ENCODE measurements around the gene CDK19.
"Not testable (repeated sequence)": the region's sequence is repeated elsewhere in the genome, so short reads cannot be mapped to it uniquely, and the experiment has no call there.

CDK19 gene

DNA sequence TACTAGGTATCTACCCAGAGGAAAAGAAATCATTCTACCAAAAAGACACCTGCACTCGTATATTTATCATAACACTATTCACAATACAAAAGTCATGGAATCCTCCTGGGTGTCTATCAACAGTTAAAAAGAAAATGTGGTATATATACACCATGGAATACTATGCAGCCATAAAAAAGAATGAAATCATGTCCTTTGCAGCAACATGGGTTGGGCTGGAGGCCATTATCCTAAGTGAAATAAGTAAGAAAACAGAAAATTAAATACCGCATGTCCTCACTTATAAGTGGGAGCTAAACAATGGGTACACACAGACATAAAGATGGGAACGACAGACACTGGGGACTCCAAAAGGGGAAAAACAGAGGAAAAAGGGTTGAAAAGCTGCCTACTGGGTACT is 13.1 kb downstream of the CDK19 start:
- not testable (repeated sequence) for H2AK5ac ChIP-seq (ENCODE audit: low read length, severe bottlenecking); H2BK15ac ChIP-seq (ENCODE audit: low read depth, poor library complexity, severe bottlenecking); H3K4me3 ChIP-seq (ENCODE audit: insufficient read depth in 1 of 2, low read depth in 1 of 2, low read length in 2 of 2); DNase-seq; H3K27me3 ChIP-seq (ENCODE audit: control insufficient read depth in 1 of 2, insufficient read depth in 1 of 2, low read length in 2 of 2); H3K23ac ChIP-seq (ENCODE audit: low read length in 2 of 2); H3K4ac ChIP-seq (ENCODE audit: low read depth in 1 of 2, low read length in 2 of 2); H2BK12ac ChIP-seq (ENCODE audit: low read length in 2 of 2); H4K8ac ChIP-seq (ENCODE audit: low read length); H3K9ac ChIP-seq (ENCODE audit: low read length); H3K14ac ChIP-seq (ENCODE audit: low read length in 2 of 2); H2BK120ac ChIP-seq (ENCODE audit: low read depth, low read length); H4K91ac ChIP-seq (ENCODE audit: low read length); H3K27ac ChIP-seq (ENCODE audit: low read length, poor library complexity, severe bottlenecking); H3K18ac ChIP-seq (ENCODE audit: low read depth in 1 of 2, low read length in 2 of 2); H3K36me3 ChIP-seq (ENCODE audit: control insufficient read depth in 1 of 2, insufficient read depth in 2 of 2, low read depth in 1 of 2, low read length in 2 of 2); H3K4me1 ChIP-seq (ENCODE audit: control insufficient read depth, insufficient read depth, low read depth, low read length); H3K9me3 ChIP-seq (ENCODE audit: control insufficient read depth, low read length); H2AFZ ChIP-seq (ENCODE audit: low read depth, low read length); H2BK5ac ChIP-seq (ENCODE audit: low read depth, low read length, poor library complexity, severe bottlenecking); H3K4me2 ChIP-seq (ENCODE audit: low read length, poor library complexity, severe bottlenecking)
- peaks cover 22% of the 10 kb centered on the region for H3K79me1 ChIP-seq (replicated peaks; ENCODE audit: low read length, poor library complexity, severe bottlenecking)
- 100% methylated on average over 2 of the region's 3 CpGs for WGBS

DNA sequence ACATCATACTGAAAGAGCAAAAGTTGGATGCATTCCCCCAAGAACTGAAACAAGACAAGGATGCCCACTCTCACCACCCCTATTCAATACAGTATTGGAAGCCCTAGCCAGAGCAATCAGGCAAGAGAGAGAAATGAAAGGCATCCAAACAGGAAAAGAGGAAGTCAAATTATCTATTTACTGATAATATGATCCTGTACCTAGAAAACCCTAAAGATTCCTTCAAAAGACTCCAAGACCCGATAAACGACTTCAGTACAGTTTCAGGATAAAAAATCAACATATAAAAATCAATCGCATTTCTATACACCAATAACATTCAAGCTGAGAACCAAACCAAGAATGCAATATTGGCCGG is 14.5 kb downstream of the CDK19 start:
- 98% methylated on average over 4 of the region's 4 CpGs for WGBS
- no peak for DNase-seq
- Histone ChIP-seq H4K91ac (ENCODE audit: low read length) (no peak overlapping the region), H2BK5ac (ENCODE audit: low read depth, low read length, poor library complexity, severe bottlenecking) (no peak overlapping the region), H3K4ac (ENCODE audit: low read depth in 1 of 2, low read length in 2 of 2) (no peak overlapping the region), H3K4me1 (ENCODE audit: control insufficient read depth, insufficient read depth, low read depth, low read length) (no peaks in the 10 kb centered on the region), H2AFZ (ENCODE audit: low read depth, low read length) (no peak overlapping the region), H3K18ac (ENCODE audit: low read depth in 1 of 2, low read length in 2 of 2) (no peak overlapping the region), H3K9ac (ENCODE audit: low read length) (no peak overlapping the region), H3K79me1 (replicated peaks; ENCODE audit: low read length, poor library complexity, severe bottlenecking) (peaks cover 22% of the 10 kb centered on the region), H3K14ac (ENCODE audit: low read length in 2 of 2) (no peak overlapping the region), H3K36me3 (ENCODE audit: control insufficient read depth in 1 of 2, insufficient read depth in 2 of 2, low read depth in 1 of 2, low read length in 2 of 2) (no peaks in the 10 kb centered on the region), H2AK5ac (ENCODE audit: low read length, severe bottlenecking) (no peak overlapping the region), H3K27me3 (ENCODE audit: control insufficient read depth in 1 of 2, insufficient read depth in 1 of 2, low read length in 2 of 2) (no peaks in the 10 kb centered on the region), H2BK120ac (ENCODE audit: low read depth, low read length) (no peak overlapping the region), H3K4me3 (ENCODE audit: insufficient read depth in 1 of 2, low read depth in 1 of 2, low read length in 2 of 2) (no peak overlapping the region), H2BK12ac (ENCODE audit: low read length in 2 of 2) (no peak overlapping the region), H4K8ac (ENCODE audit: low read length) (no peak overlapping the region), H3K9me3 (ENCODE audit: control insufficient read depth, low read length) (peaks cover 4% of the 10 kb centered on the region), H3K23ac (ENCODE audit: low read length in 2 of 2) (no peak overlapping the region), H2BK15ac (ENCODE audit: low read depth, poor library complexity, severe bottlenecking) (no peak overlapping the region), H3K27ac (ENCODE audit: low read length, poor library complexity, severe bottlenecking) (no peak overlapping the region), H3K4me2 (ENCODE audit: low read length, poor library complexity, severe bottlenecking) (no peak overlapping the region)

DNA sequence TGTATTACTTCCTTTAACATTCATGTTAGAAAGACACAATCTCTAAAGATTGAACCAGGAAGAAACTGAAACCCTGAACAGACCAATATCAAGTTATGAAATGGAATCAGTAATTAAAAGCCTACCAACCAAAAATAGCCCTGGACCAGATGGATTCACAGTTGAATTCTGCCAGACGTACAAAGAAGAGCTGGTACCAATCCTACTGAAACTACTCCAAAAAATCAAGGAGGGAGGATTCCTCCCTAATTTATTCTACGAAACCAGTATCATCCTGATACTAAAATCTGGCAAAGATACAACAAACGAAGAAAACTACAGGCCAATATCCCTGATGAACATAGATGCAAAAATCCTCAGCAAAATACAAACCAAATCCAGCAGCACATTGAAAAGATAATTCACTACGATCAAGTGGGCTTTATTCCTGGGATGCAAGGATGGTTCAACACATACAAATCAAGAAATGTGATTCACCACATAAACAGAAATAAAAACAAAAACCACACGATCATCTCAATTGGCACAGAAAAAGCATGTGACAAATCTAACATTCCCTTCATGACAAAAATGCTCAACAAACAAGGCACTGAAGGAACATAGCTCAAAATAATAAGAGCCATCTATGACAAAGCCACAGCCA is 15.0 kb downstream of the CDK19 start:
- Histone ChIP-seq H2AFZ (ENCODE audit: low read depth, low read length) (no peak overlapping the region), H3K27me3 (ENCODE audit: control insufficient read depth in 1 of 2, insufficient read depth in 1 of 2, low read length in 2 of 2) (no peaks in the 10 kb centered on the region), H3K4ac (ENCODE audit: low read depth in 1 of 2, low read length in 2 of 2) (no peak overlapping the region), H2BK5ac (ENCODE audit: low read depth, low read length, poor library complexity, severe bottlenecking) (no peak overlapping the region), H3K23ac (ENCODE audit: low read length in 2 of 2) (no peak overlapping the region), H3K79me1 (replicated peaks; ENCODE audit: low read length, poor library complexity, severe bottlenecking) (peaks cover 22% of the 10 kb centered on the region), H3K4me2 (ENCODE audit: low read length, poor library complexity, severe bottlenecking) (no peak overlapping the region), H3K9ac (ENCODE audit: low read length) (no peak overlapping the region), H2AK5ac (ENCODE audit: low read length, severe bottlenecking) (no peak overlapping the region), H2BK12ac (ENCODE audit: low read length in 2 of 2) (no peak overlapping the region), H3K14ac (ENCODE audit: low read length in 2 of 2) (no peak overlapping the region), H3K36me3 (ENCODE audit: control insufficient read depth in 1 of 2, insufficient read depth in 2 of 2, low read depth in 1 of 2, low read length in 2 of 2) (no peaks in the 10 kb centered on the region), H4K91ac (ENCODE audit: low read length) (no peak overlapping the region), H4K8ac (ENCODE audit: low read length) (no peak overlapping the region), H2BK120ac (ENCODE audit: low read depth, low read length) (no peak overlapping the region), H3K18ac (ENCODE audit: low read depth in 1 of 2, low read length in 2 of 2) (no peak overlapping the region), H3K9me3 (ENCODE audit: control insufficient read depth, low read length) (peaks cover 4% of the 10 kb centered on the region), H2BK15ac (ENCODE audit: low read depth, poor library complexity, severe bottlenecking) (no peak overlapping the region), H3K4me3 (ENCODE audit: insufficient read depth in 1 of 2, low read depth in 1 of 2, low read length in 2 of 2) (no peak overlapping the region), H3K27ac (ENCODE audit: low read length, poor library complexity, severe bottlenecking) (no peak overlapping the region), H3K4me1 (ENCODE audit: control insufficient read depth, insufficient read depth, low read depth, low read length) (no peaks in the 10 kb centered on the region)
- no peak for DNase-seq
- WGBS: 97% methylated on average over 5 of the region's 5 CpGs

DNA sequence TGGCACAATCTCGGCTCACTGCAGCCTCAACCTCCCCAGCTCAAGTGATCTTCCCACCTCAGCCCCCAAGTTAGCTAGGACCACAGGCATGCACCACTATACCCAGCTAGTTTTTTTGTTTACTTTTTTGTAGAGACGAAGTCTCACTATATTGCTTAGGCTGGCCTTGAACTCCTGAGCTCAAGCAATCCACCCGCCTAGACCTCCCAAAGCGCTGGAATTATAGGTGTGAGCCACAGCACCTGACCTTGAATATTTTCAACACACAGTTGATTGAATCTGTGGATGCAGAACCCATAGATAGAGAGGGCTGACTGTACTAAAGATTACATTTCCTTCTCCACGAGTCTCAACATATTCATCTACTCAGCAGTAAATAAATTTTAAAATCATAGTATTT is 15.6 kb downstream of the CDK19 start:
- 99% methylated on average over 4 of the region's 5 CpGs for WGBS
- H2AK5ac ChIP-seq (ENCODE audit: low read length, severe bottlenecking): no peak overlapping the region
- no peak overlapping the region for H2AFZ ChIP-seq (ENCODE audit: low read depth, low read length)
- no peaks in the 10 kb centered on the region for H3K27me3 ChIP-seq (ENCODE audit: control insufficient read depth in 1 of 2, insufficient read depth in 1 of 2, low read length in 2 of 2)
- H4K91ac ChIP-seq (ENCODE audit: low read length): no peak overlapping the region
- H3K4me2 ChIP-seq (ENCODE audit: low read length, poor library complexity, severe bottlenecking): no peak overlapping the region
- no peak overlapping the region for H3K14ac ChIP-seq (ENCODE audit: low read length in 2 of 2)
- H2BK15ac ChIP-seq (ENCODE audit: low read depth, poor library complexity, severe bottlenecking): no peak overlapping the region
- no peak overlapping the region for H2BK12ac ChIP-seq (ENCODE audit: low read length in 2 of 2)
- no peaks in the 10 kb centered on the region for H3K4me1 ChIP-seq (ENCODE audit: control insufficient read depth, insufficient read depth, low read depth, low read length)
- H3K27ac ChIP-seq (ENCODE audit: low read length, poor library complexity, severe bottlenecking): no peak overlapping the region
- peaks cover 4% of the 10 kb centered on the region for H3K9me3 ChIP-seq (ENCODE audit: control insufficient read depth, low read length)
- H2BK5ac ChIP-seq (ENCODE audit: low read depth, low read length, poor library complexity, severe bottlenecking): no peak overlapping the region
- no peak overlapping the region for H3K4ac ChIP-seq (ENCODE audit: low read depth in 1 of 2, low read length in 2 of 2)
- no peak overlapping the region for H3K9ac ChIP-seq (ENCODE audit: low read length)
- no peak overlapping the region for H3K18ac ChIP-seq (ENCODE audit: low read depth in 1 of 2, low read length in 2 of 2)
- H3K4me3 ChIP-seq (ENCODE audit: insufficient read depth in 1 of 2, low read depth in 1 of 2, low read length in 2 of 2): no peak overlapping the region
- no peak for DNase-seq
- no peak overlapping the region for H4K8ac ChIP-seq (ENCODE audit: low read length)
- no peak overlapping the region for H2BK120ac ChIP-seq (ENCODE audit: low read depth, low read length)
- H3K79me1 ChIP-seq (replicated peaks; ENCODE audit: low read length, poor library complexity, severe bottlenecking): peaks cover 22% of the 10 kb centered on the region
- no peaks in the 10 kb centered on the region for H3K36me3 ChIP-seq (ENCODE audit: control insufficient read depth in 1 of 2, insufficient read depth in 2 of 2, low read depth in 1 of 2, low read length in 2 of 2)
- no peak overlapping the region for H3K23ac ChIP-seq (ENCODE audit: low read length in 2 of 2)
